SK-N-SH (cell line): ENCODE measurements around the gene KRTAP5-2. TPM values are rescaled to one million over a fixed set of nuclear protein-coding genes. Genes with fewer than 3 reads are reported as not detected.

ENCODE experiments used
- CTCF ChIA-PET: fragments of 300-600, 350-600 bp; formaldehyde crosslinking; extraction: SDS; loops from one replicate; lab custom pipeline; 2021; lab: Yijun Ruan, JAX
- POLR2A ChIA-PET: fragments of 350-600 bp; sonication (Branson Sonifier 250); formaldehyde crosslinking; extraction: SDS; loops from one replicate; lab custom pipeline; 2020; ENCODE audit warnings: antibody characterized with exemption, inconsistent platforms; lab: Yijun Ruan, JAX
- DNase-seq: peaks from one replicate; pipeline ENCODE4 v3.0.0; 2012
- H2AFZ ChIP-seq: fragments of 200-600 bp; sonication (generic); 2 replicates; pipeline ENCODE4 v1.8.1; 2016; ENCODE audit warnings: antibody characterized with exemption, mild to moderate bottlenecking, low read depth
- H3F3A ChIP-seq: fragments of 200-600 bp; sonication (generic); replicated peaks from 2 replicates; pipeline ENCODE3; 2016; ENCODE audit warnings: antibody characterized with exemption, mild to moderate bottlenecking; ENCODE audit not compliant: insufficient read depth
- H3K27ac ChIP-seq, 2 experiments: fragments of 200-500 bp in 1 of 2; fragments of 200-600 bp in 1 of 2; sonication (Bioruptor generic) in 1 of 2; sonication (generic), shearing (Covaris generic) in 1 of 2; 2 replicates each; pipeline versions ENCODE4 v1.5.1 to v1.6.1; 2014 to 2016; ENCODE audit warnings: low read depth in 2 of 2, inconsistent platforms in 1 of 2, low read length in 1 of 2, mild to moderate bottlenecking in 1 of 2, mixed read lengths in 1 of 2
- H3K27me3 ChIP-seq: fragments of 200-600 bp; sonication (generic), shearing (Covaris generic); 2 replicates; pipeline ENCODE4 v1.6.1; 2016; ENCODE audit warnings: mixed run types; ENCODE audit not compliant: insufficient read depth
- H3K36me3 ChIP-seq, 2 experiments: fragments of 200-500 bp in 1 of 2; fragments of 200-600 bp in 1 of 2; sonication (Bioruptor generic) in 1 of 2; sonication (generic) in 1 of 2; replicated peaks in 1 of 2; 2 replicates each; pipeline versions ENCODE3 to v1.5.1; 2014 to 2016; ENCODE audit warnings: low read length in 1 of 2, mild to moderate bottlenecking in 1 of 2; ENCODE audit not compliant: insufficient read depth in 2 of 2, control insufficient read depth in 1 of 2
- H3K4me1 ChIP-seq, 2 experiments: fragments of 200-500 bp in 1 of 2; fragments of 200-600 bp in 1 of 2; sonication (Bioruptor generic) in 1 of 2; sonication (generic), shearing (Covaris generic) in 1 of 2; 2 replicates each; pipeline versions ENCODE4 v1.5.1 to v1.6.1; 2014 to 2016; ENCODE audit warnings: low read depth in 1 of 2, low read length in 1 of 2, mixed run types in 1 of 2; ENCODE audit not compliant: insufficient read depth in 2 of 2, control insufficient read depth in 1 of 2
- H3K4me2 ChIP-seq: fragments of 200-600 bp; sonication (generic), shearing (Covaris generic); 2 replicates; pipeline ENCODE4 v1.6.1; 2017; ENCODE audit warnings: mixed run types
- H3K4me3 ChIP-seq, 2 experiments: fragments of 200-500 bp in 1 of 2; fragments of 200-600 bp in 1 of 2; sonication (Bioruptor generic) in 1 of 2; sonication (generic), shearing (Covaris generic) in 1 of 2; 2 replicates each; pipeline versions ENCODE4 v1.5.1 to v1.8.1; 2014 to 2016; ENCODE audit warnings: low read depth in 2 of 2, inconsistent platforms in 1 of 2, low read length in 1 of 2, mild to moderate bottlenecking in 1 of 2, mixed read lengths in 1 of 2, moderate library complexity in 1 of 2
- H3K79me2 ChIP-seq: fragments of 200-600 bp; sonication (generic); 2 replicates; pipeline ENCODE4 v1.8.1; 2017; ENCODE audit warnings: mild to moderate bottlenecking; ENCODE audit not compliant: insufficient read depth
- H3K9ac ChIP-seq: fragments of 200-600 bp; sonication (generic); 2 replicates; pipeline ENCODE4 v1.6.1; 2017; ENCODE audit warnings: mixed run types
- H3K9me2 ChIP-seq: fragments of 200-600 bp; sonication (generic); 2 replicates; pipeline ENCODE4 v1.6.1; 2017; ENCODE audit warnings: mixed run types
- H3K9me3 ChIP-seq: fragments of 200-600 bp; sonication (generic); 2 replicates; pipeline ENCODE4 v1.6.1; 2017; ENCODE audit warnings: mixed run types, mild to moderate bottlenecking, moderate library complexity
- H4K20me1 ChIP-seq: fragments of 200-600 bp; sonication (generic); 2 replicates; pipeline ENCODE4 v1.6.1; 2017; ENCODE audit warnings: mild to moderate bottlenecking, mixed run types; ENCODE audit not compliant: insufficient read depth
- CHD2 ChIP-seq: fragments of 150-350 bp; IDR thresholded peaks from 2 replicates; pipeline ENCODE4 v1.6.1; 2018; ENCODE audit warnings: low read length; ENCODE audit not compliant: partially characterized antibody
- ELF1 ChIP-seq: IDR thresholded peaks from 2 replicates; pipeline ENCODE4 v1.4.0; 2012
- EP300 ChIP-seq, 2 experiments: IDR thresholded peaks; 2 replicates each; pipeline versions ENCODE4 v1.4.0 to v1.6.1; 2012; ENCODE audit warnings: borderline replicate concordance in 1 of 2, low read depth in 1 of 2, low read length in 1 of 2
- FOSL2 ChIP-seq: IDR thresholded peaks from 2 replicates; pipeline ENCODE4 v1.4.0; 2012; ENCODE audit warnings: low read depth, mild to moderate bottlenecking, moderate library complexity, borderline replicate concordance
- IRF3 ChIP-seq: fragments of 150-350 bp; IDR thresholded peaks from 2 replicates; pipeline ENCODE4 v1.6.1; 2016; ENCODE audit warnings: mild to moderate bottlenecking, low read depth, low read length
- JUND ChIP-seq: IDR thresholded peaks from 2 replicates; pipeline ENCODE4 v1.4.0; 2012
- MXI1 ChIP-seq: IDR thresholded peaks from 2 replicates; pipeline ENCODE4 v1.6.1; 2012; ENCODE audit warnings: mild to moderate bottlenecking, low read depth, low read length, improper control_type of control experiment
- NFIC ChIP-seq: IDR thresholded peaks from 2 replicates; pipeline ENCODE4 v1.4.0; 2012; ENCODE audit warnings: borderline replicate concordance
- NRF1 ChIP-seq: IDR thresholded peaks from 2 replicates; pipeline ENCODE4 v1.6.1; 2012; ENCODE audit warnings: low read depth, mild to moderate bottlenecking, low read length
- PBX3 ChIP-seq: IDR thresholded peaks from 2 replicates; pipeline ENCODE4; 2012
- POLR2AphosphoS5 ChIP-seq: IDR thresholded peaks from 2 replicates; pipeline ENCODE4 v1.6.1; 2012; ENCODE audit warnings: low read depth, low read length
- RCOR1 ChIP-seq: fragments of 150-350 bp; IDR thresholded peaks from 2 replicates; pipeline ENCODE4 v1.6.1; 2017; ENCODE audit warnings: antibody characterized with exemption, low read length
- REST ChIP-seq: IDR thresholded peaks from 2 replicates; pipeline ENCODE4 v1.6.1; 2012; ENCODE audit warnings: mild to moderate bottlenecking, low read depth, low read length, moderate library complexity
- SMC3 ChIP-seq: IDR thresholded peaks from 2 replicates; pipeline ENCODE4 v1.6.1; 2012; ENCODE audit warnings: low read depth, low read length, improper control_type of control experiment
- TAF1 ChIP-seq: IDR thresholded peaks from 2 replicates; pipeline ENCODE4 v1.6.1; 2012; ENCODE audit warnings: low read depth, mild to moderate bottlenecking, low read length, moderate library complexity, borderline replicate concordance
- TEAD4 ChIP-seq: IDR thresholded peaks from 2 replicates; pipeline ENCODE4 v1.4.0; 2012; ENCODE audit warnings: mild to moderate bottlenecking, borderline replicate concordance; ENCODE audit not compliant: insufficient read depth
- WGBS: methylation state at CpG from one replicate; pipeline ENCODE4 v1.1.6; 2017; ENCODE audit warnings: low lambda C conversion rate; 5-methylcytosine and 5-hydroxymethylcytosine counted together
- polyA plus RNA-seq, 3 experiments: library from polyadenylated mRNA; depleted of rRNA; stranded (reverse); fragments of >200 nt; gene quantifications; 2 replicates each; pipeline ENCODE4 v1.2.3, GENCODE V29; 2012

KRTAP5-2 gene
- polyA plus RNA-seq, 1 of the 3 experiments (the other 2 are of a cell fraction): not detected

GRCh38 chr11:1632053-1632714 is 34.1 kb upstream of the KRTAP5-2 start:
- TF ChIP-seq PBX3 (no peak), RCOR1 (no peak), TAF1 (no peak), POLR2AphosphoS5 (no peak), EP300 (IDR thresholded peaks at IDR 0.05; ENCODE audit: borderline replicate concordance in 1 of 2, low read depth in 1 of 2, low read length in 1 of 2) (no peak), NRF1 (no peak), FOSL2 (no peak), CHD2 (no peak), IRF3 (no peak), SMC3 (no peak), TEAD4 (no peak), ELF1 (no peak), MXI1 (no peak), JUND (no peak), NFIC (no peak), REST (no peak)
- TF ChIP-seq, all 33 proteins: peak for 0

More at GRCh38 chr11:1632053-1632714, 34.1 kb upstream of the KRTAP5-2 start:
- no peak overlapping the region for H3K4me2 ChIP-seq
- H3F3A ChIP-seq: no peaks in the 10 kb centered on the region
- no peak overlapping the region for H3K9ac ChIP-seq
- H4K20me1 ChIP-seq: no peaks in the 10 kb centered on the region
- H2AFZ ChIP-seq: no peak overlapping the region
- H3K79me2 ChIP-seq: no peaks in the 10 kb centered on the region
- H3K27me3 ChIP-seq: peaks cover 19% of the 10 kb centered on the region; the same call in 1 of the 2 replicates
- WGBS: 44% methylated on average over 5 of the region's 11 CpGs
- DNase-seq: no peak
- no peaks in the 10 kb centered on the region for H3K9me3 ChIP-seq
- H3K4me3 ChIP-seq: no peak overlapping the region
- POLR2A ChIA-PET: interaction anchor here (1.7 kb wide), 1 partner anchor 7 kb away, joined by 7 read pairs; no protein-coding TSS in a partner anchor
- CTCF ChIA-PET: interaction anchor here (0.9 to 3.3 kb wide), 9 partner anchors 8 to 205 kb away, joined by 3 to 29 read pairs (median 12); no protein-coding TSS in a partner anchor
- H3K27ac ChIP-seq: no peak overlapping the region
- H3K36me3 ChIP-seq: no peaks in the 10 kb centered on the region
- peaks cover 0 to 11% of the 10 kb centered on the region in 2 experiments; a peak in 1 of 4 replicates for H3K4me1 ChIP-seq
- H3K9me2 ChIP-seq: no peaks in the 10 kb centered on the region
